Transverse colon (tissue), 4 donors: Measurements from ENCODE around the gene TREX2. TPM values are rescaled to one million over a fixed set of nuclear protein-coding genes. Genes with fewer than 3 reads are reported as not detected.

Experiments used
- DNase-seq: peaks from one replicate; pipeline ENCODE4 v3.0.0-alpha.2; 2019
- H3K27ac ChIP-seq, 4 donors: fragments of 200-600 bp; sonication (generic); 2 replicates each; pipeline ENCODE4 v1.5.1; 2016 to 2018; ENCODE audit warnings: inconsistent platforms in 4 of 4
- H3K27me3 ChIP-seq: fragments of 200-600 bp; sonication (generic); 2 replicates; pipeline ENCODE4 v1.5.1; 2017; ENCODE audit warnings: inconsistent platforms
- H3K36me3 ChIP-seq, 4 donors: fragments of 200-600 bp; sonication (generic); 2 replicates each; pipeline ENCODE4 v1.5.1; 2017 to 2019; ENCODE audit warnings: inconsistent platforms in 4 of 4
- H3K4me1 ChIP-seq, 4 donors: fragments of 200-600 bp; sonication (generic); 2 replicates each; pipeline ENCODE4 v1.5.1; 2017 to 2020; ENCODE audit warnings: inconsistent platforms in 4 of 4
- H3K4me3 ChIP-seq, 4 donors: fragments of 200-600 bp; sonication (generic); 1 replicate in 1 of 4; 2 replicates in 3 of 4; pipeline versions ENCODE4 v1.5.1 to v1.6.1; 2017 to 2019; ENCODE audit warnings: inconsistent platforms in 4 of 4
- H3K9me3 ChIP-seq, 2 donors: fragments of 200-600 bp; sonication (generic); 2 replicates each; pipeline ENCODE4 v1.5.1; 2017 to 2019; ENCODE audit warnings: inconsistent platforms in 2 of 2
- EP300 ChIP-seq: sonication (generic); formaldehyde crosslinking; IDR thresholded peaks from one replicate; pipeline ENCODE4 v1.6.1; 2017; ENCODE audit warnings: antibody characterized with exemption, low read depth
- POLR2A ChIP-seq: fragments of 450-650 bp; IDR thresholded peaks from one replicate; pipeline ENCODE4 v1.6.1; 2016; ENCODE audit warnings: antibody characterized with exemption, mild to moderate bottlenecking, moderate library complexity
- POLR2AphosphoS5 ChIP-seq, 3 donors: sonication (generic); formaldehyde crosslinking; IDR thresholded peaks; one replicate each; pipeline ENCODE4 v1.6.1; 2016; ENCODE audit warnings: antibody characterized with exemption in 3 of 3
- WGBS, 2 donors: methylation state at CpG; one replicate each; pipeline ENCODE4 v1.1.5; 2018; ENCODE audit warnings: low coverage in 1 of 2; 5-methylcytosine and 5-hydroxymethylcytosine counted together
- in situ Hi-C, 4 donors: fragments of 200-750 bp; cut with MboI; loops; one replicate each; pipeline versions ENCODE4 v1.15.0 to v1.15.1; 2017; ENCODE audit warnings: low sequenced_read_pairs in 3 of 4, low pct_ligation_motif_present in 1 of 4, low pct_unique_long_range_greater_than_20kb in 1 of 4
- intact Hi-C: fragments of 100-400 bp; cut with DNase I; formaldehyde crosslinking; loops from one replicate; pipeline ENCODE4 v1.15.1; 2023; ENCODE audit warnings: low total_unique reads
- total RNA-seq, 4 donors: library from RNA; depleted of rRNA; stranded (reverse); fragments of >200 nt; gene quantifications; one replicate each; pipeline ENCODE4 v1.1.0, GENCODE V29; 2016
- TF ChIP-seq, protein P1 (sequence below), 5 experiments: fragments of 200-600 bp in 3 of 5; fragments of 450-650 bp in 2 of 5; sonication (generic) in 3 of 5; IDR thresholded peaks; 1 replicate in 2 of 5; 2 replicates in 3 of 5; pipeline ENCODE4 v1.5.1; 2016 to 2017; ENCODE audit warnings: antibody characterized with exemption in 5 of 5, inconsistent platforms in 3 of 5, mild to moderate bottlenecking in 2 of 5, moderate library complexity in 1 of 5

The TREX2 gene, protein sequence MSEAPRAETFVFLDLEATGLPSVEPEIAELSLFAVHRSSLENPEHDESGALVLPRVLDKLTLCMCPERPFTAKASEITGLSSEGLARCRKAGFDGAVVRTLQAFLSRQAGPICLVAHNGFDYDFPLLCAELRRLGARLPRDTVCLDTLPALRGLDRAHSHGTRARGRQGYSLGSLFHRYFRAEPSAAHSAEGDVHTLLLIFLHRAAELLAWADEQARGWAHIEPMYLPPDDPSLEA
- total RNA-seq = 1 to 10 TPM in 2 of 4 donors, under 1 TPM in 1, not detected in 1; 0.55 to 2.0 (median 1.4) TPM

DNA sequence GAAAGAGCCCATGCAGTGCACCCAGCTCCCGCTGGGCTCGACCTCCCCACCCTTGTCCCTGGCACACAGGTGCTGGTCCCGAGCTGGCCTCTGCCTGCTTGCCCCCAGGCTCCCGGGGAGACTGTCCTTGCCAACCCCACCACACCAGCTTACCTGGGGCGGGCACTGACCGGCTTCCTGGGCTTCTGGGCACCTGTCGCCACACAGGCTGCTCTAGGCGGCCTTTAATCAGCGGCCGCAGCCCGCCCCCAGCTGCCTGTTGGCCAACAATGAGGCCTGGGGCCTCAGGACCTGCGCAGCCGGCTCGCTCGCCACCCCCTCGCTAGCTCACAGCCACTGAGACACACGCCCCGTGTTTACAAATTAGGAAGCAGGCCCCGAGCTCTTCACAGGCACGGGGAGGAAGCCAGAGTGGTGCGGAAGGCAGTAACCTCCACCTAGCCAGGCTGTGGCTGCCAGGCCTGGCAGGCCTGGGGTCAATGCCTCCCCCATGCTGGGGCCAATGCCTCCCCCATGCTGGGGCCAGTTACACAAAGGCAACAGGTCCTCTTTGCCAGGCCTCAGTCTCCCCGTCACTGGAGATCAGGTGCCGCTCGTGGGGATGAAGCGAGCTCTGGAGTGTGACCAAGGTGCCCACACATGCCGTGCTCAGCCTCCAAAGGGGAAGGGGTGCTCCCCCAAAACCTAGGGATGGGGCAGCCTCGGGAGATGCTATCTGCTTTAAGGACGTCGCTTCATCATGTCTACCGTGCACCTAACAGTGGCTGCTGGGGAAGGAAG, at the start of gene TREX2:
Gene TREX2 (minus strand): TSS at position 201 of the 780 bp plus-strand sequence. CDS start 626 bp downstream, outside the sequence.
- no peak for TF ChIP-seq POLR2A
- TF ChIP-seq, protein P1, sequence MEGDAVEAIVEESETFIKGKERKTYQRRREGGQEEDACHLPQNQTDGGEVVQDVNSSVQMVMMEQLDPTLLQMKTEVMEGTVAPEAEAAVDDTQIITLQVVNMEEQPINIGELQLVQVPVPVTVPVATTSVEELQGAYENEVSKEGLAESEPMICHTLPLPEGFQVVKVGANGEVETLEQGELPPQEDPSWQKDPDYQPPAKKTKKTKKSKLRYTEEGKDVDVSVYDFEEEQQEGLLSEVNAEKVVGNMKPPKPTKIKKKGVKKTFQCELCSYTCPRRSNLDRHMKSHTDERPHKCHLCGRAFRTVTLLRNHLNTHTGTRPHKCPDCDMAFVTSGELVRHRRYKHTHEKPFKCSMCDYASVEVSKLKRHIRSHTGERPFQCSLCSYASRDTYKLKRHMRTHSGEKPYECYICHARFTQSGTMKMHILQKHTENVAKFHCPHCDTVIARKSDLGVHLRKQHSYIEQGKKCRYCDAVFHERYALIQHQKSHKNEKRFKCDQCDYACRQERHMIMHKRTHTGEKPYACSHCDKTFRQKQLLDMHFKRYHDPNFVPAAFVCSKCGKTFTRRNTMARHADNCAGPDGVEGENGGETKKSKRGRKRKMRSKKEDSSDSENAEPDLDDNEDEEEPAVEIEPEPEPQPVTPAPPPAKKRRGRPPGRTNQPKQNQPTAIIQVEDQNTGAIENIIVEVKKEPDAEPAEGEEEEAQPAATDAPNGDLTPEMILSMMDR (IDR thresholded peaks at IDR 0.05) = no peak
- no peak for TF ChIP-seq EP300
- no peak for TF ChIP-seq POLR2AphosphoS5 (IDR thresholded peaks at IDR 0.05)
- in situ Hi-C loops (no loop called here), intact Hi-C loops (no loop called here)
- Histone ChIP-seq H3K36me3 (no peaks in the 10 kb centered on the region), H3K4me1 (no peaks in the 10 kb centered on the region), H3K9me3 (no peaks in the 10 kb centered on the region), H3K27ac (no peak within 1 kb of the TSS), H3K27me3 (no peaks in the 10 kb centered on the region), H3K4me3 (no peak within 1 kb of the TSS)
- no peak for DNase-seq
- WGBS, 2 donors = 88% methylated on average over 25 of the region's 30 CpGs; no CpG with 5 or more reads in 1 of the 2 donors

GRCh38 chrX:153495362-153495751, 49.5 kb upstream of the TREX2 start:
- in situ Hi-C loops = no loop called here
- 58% methylated on average over 16 of the region's 17 CpGs; no CpG with 5 or more reads in 1 of the 2 donors for WGBS, 2 donors
- Histone ChIP-seq H3K27ac (peak overlapping the region in 1 of 4 donors; percentile 47), H3K36me3 (no peaks in the 10 kb centered on the region), H3K27me3 (peaks cover 7% of the 10 kb centered on the region), H3K4me3 (peak overlapping the region in 2 of 4 donors; percentile 3 to 31), H3K4me1 (no peaks in the 10 kb centered on the region), H3K9me3 (no peaks in the 10 kb centered on the region)
- DNase-seq = no peak
- TF ChIP-seq POLR2A (no peak), EP300 (no peak), POLR2AphosphoS5 (IDR thresholded peaks at IDR 0.05) (no peak)
- TF ChIP-seq, protein P1 (IDR thresholded peaks at IDR 0.05) = no peak
- intact Hi-C loops = no loop called here

DNA sequence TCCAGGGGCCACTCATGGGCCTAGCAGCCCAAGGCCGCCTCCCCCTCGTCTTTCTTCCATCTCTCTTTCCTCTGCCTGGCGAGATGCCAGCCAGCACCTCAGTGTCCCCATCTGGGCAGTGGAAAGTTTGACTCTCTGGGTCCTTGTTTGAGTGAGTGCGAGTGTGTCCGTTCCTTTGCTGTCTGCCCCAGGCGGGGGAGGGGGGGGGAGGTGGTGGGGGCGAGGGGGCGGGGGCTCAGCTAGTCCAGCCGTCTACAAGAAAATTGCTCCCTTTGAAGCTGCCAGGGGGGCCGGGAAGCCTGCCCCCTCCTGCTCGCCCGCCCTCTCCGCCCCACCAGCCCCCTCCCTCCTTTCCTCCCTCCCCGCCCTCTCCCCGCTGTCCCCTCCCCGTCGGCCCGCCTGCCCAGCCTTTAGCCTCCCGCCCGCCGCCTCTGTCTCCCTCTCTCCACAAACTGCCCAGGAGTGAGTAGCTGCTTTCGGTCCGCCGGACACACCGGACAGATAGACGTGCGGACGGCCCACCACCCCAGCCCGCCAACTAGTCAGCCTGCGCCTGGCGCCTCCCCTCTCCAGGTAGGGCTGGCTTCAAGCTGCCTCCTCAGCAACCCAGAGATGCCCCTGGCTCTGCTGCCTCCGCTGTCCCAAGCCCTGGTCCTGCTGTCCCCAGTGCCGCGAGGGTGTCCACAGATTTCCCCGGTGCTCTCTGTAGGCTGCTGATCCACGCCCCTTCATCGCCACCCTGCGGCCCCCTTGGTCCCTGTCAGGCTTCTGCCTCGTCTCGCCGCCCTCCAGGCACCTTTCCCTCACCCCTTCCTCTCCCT, 48.9 kb upstream of the TREX2 start, which contains the start of gene BGN:
Gene BGN (plus strand): TSS at position 440 of the 821 bp plus-strand sequence. CDS start 9,652 bp downstream, outside the sequence.
- in situ Hi-C loops = no loop called here
- Histone ChIP-seq H3K9me3 (no peaks in the 10 kb centered on the region), H3K27ac (peak within 1 kb of the TSS in 2 of 4 donors; percentile 16 to 47), H3K36me3 (no peaks in the 10 kb centered on the region), H3K4me3 (peak within 1 kb of the TSS in 2 of 4 donors; percentile 3 to 31), H3K27me3 (peaks cover 7% of the 10 kb centered on the region), H3K4me1 (no peaks in the 10 kb centered on the region)
- TF ChIP-seq POLR2A (no peak), POLR2AphosphoS5 (IDR thresholded peaks at IDR 0.05) (no peak), EP300 (no peak)
- TF ChIP-seq, protein P1 (IDR thresholded peaks at IDR 0.05) = peak in 1 of 5 experiments; percentile 6
- DNase-seq = no peak
- 0 to 52% methylated on average over 1 to 29 of the region's 41 CpGs for WGBS, 2 donors
- intact Hi-C loops = no loop called here
